HG02981 (cell line): ENCODE measurements around the gene NPIPB6.
"Not testable (repeated sequence)": the region's sequence is repeated elsewhere in the genome, so short reads cannot be mapped to it uniquely, and the experiment has no call there.

Experiments
- ATAC-seq: cut with Tn5 transposase; IDR thresholded peaks from one replicate; pipeline ENCODE4 v1.9.1; 2021; ENCODE audit warnings: mild to moderate bottlenecking, moderate library complexity; ENCODE audit not compliant: unreplicated experiment

NPIPB6 gene

DNA sequence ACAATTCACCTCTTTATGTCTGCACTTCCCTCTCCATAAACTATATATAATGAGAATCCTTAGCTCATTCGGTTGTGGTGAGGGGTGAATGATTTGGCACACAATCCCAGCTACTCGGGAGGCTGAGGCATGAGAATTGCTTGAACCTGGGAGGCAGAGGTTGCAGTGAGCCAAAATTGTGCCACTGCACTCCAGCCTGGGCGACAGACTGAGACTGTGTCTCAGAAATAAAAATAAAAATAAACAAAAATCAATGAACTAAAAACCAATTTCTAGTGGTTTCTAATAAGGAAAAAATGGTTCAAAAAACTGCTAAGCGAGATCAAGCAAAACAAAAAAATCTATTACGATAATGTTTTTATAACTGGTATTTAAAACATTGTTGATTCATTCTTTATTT, at the start of gene NPIPB6:
TSS of gene NPIPB6 (minus strand) at position 101 of the 400 bp plus-strand sequence. CDS start 686 bp downstream, outside the sequence.
- not testable (repeated sequence) for ATAC-seq

DNA sequence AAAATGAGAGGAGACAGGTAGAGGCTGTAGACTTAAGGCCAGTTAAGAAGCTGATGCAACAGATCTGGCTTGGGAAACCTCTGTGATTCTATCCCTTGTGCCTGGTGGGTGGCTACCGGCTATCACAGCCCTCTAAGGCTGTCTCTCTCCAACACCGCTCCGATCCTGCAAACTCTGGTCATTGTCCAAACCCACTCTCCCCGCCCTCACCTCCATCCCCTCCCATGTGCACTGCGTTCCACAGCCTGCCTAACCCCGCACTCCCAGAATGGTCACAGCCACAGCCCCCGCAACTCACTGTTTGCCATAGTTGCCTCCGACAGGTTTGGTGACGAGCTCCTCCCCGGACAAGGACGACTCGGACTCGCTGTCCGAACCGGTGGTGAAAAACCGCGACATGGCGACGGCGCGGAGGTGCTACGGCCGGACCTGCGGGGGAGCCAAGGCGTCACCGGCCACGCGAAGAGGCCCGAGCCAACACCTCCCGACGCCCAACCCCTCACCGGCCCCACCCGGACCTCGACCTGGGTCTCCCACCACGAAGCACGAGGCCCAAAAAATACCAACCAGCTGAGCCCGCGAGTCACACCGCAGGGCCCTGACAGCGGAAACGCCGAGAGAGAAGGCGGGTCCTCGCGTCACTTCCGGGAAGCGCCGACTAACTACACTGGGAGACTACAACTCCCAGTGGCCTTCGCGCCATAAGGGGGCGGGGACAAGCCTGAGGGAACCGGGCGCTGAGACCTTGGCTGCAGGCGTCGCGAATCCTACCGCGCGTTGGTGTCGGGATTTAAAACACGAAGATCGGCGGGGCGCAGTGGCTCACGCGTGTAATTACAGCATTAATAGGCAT, 40.1 kb upstream of the NPIPB6 start, which contains the start of gene EIF3CL:
TSS of gene EIF3CL (minus strand) at position 622 of the 853 bp plus-strand sequence. CDS start at position 399, 223 bp downstream.
- ATAC-seq = peak; percentile 99

DNA sequence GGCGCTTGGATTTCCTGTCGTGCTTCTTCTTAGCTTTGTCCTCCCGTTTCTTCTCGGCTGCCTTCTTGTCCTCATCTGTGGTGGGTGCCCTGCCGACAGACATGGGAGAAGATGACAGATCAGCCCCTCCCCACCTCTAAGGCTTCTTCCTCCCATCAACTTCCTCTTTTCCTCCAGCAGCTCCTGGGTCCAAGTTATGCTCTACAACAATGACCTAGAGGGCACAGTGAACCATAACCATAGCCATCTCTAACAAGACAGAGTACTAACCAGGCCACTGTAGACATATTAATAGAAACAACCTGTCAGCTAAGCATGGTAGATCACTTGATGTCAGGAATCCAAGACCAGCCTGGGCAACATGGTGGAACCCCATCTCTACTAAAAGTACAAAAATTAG, 28.7 kb upstream of the NPIPB6 start:
- not testable (repeated sequence) for ATAC-seq

DNA sequence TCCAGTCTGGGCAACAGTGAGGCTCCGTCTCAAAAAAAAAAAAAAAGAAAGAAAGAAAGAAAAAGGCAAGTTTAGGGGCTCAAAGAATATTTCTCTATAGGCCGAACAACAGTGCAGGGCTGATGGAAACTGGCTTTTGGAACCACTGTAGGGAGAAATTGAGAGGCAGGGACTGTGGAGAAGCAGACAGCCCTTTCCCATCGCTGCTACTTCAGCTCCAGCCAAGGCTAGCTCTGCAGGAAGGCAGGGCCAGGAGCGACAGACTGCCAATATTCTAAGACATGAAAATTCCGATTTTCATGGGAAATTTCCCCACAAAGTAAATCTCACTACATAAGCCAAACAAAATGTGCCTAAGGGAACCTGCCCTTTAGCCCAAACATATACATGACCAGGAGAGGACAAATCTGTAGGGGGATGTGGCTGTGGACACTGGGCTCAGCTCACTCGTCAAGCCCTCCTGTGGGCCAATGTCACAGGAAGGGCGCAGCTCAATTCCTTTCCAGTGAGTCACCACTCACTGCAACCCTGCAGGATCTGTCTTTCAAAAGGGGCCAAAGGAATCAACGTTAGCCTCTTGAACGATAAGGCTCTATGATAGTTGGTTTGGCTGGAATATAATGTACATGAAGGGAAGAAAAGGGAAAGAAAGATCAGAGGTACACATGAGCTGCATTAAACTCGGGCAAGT, 19.0 kb upstream of the NPIPB6 start:
- not testable (repeated sequence) for ATAC-seq

DNA sequence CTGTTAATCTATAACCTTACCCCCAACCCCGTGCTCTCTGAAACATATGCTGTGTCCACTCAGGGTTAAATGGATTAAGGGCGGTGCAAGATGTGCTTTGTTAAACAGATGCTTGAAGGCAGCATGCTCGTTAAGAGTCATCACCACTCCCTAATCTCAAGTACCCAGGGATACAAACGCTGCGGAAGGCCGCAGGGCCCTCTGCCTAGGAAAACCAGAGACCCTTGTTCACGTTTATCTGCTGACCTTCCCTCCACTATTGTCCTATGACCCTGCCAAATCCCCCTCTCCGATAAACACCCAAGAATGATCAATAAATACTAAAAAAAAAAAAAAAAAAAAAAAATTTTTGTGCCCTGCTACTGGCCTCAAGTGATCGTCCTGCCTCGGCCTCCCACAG, 14.5 kb upstream of the NPIPB6 start:
- not testable (repeated sequence) for ATAC-seq

DNA sequence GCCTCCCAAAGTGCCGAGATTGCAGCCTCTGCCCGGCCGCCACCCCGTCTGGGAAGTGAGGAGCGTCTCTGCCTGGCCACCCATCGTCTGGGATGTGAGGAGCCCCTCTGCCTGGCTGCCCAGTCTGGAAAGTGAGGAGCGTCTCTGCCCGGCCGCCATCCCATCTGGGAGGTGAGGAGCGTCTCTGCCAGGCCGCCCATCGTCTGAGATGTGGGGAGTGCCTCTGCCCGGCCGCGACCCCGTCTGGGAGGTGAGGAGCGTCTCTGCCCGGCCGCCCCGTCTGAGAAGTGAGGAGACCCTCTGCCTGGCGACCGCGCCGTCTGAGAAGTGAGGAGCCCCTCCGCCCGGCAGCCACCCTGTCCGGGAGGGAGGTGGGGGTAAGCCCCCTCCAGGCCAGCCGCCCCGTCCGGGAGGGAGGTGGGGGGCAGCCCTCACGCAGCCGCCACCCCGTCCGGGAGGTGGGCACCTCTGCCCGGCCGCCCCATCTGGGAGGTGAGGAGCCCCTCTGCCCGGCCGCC, 13.9 kb upstream of the NPIPB6 start:
- not testable (repeated sequence) for ATAC-seq

DNA sequence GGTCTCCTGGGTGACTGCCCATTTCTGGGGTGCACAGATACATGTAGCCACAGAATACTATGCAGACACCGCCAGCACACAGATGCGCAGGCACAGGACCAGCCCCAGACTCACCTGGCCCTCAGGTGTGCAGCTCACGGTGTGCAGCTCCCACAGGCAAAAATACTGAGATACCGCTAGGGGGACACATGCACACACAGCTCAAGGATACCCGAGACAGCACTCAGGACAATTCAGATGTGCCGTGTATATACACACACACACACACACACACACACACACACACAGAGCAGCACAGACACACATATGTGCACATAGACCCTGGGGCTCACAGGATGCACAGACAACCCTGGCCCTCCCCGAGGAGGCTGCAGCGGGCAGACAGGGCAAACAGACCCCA, 11.8 kb upstream of the NPIPB6 start:
- ATAC-seq = not testable (repeated sequence)

DNA sequence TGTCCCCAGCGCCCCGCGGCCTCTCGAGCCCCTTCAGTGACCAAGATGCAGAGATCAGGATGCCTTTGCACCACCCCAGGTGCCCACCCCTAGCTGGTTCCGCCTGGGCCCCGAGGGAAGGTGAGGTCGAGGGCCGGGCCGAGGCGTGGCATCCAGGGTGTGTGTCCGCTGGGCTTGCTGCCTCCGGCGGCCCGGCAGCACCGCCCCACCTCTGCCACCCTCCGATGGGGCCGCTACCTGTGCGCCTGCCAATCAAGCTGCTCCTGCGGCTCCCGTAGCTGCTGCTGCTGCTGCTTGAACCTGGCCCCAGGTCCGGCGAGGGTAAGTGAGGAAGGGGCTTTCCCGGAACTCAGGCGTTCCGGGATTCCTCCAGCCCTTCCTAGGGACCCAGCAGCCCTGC, 11.0 kb upstream of the NPIPB6 start:
- not testable (repeated sequence) for ATAC-seq

DNA sequence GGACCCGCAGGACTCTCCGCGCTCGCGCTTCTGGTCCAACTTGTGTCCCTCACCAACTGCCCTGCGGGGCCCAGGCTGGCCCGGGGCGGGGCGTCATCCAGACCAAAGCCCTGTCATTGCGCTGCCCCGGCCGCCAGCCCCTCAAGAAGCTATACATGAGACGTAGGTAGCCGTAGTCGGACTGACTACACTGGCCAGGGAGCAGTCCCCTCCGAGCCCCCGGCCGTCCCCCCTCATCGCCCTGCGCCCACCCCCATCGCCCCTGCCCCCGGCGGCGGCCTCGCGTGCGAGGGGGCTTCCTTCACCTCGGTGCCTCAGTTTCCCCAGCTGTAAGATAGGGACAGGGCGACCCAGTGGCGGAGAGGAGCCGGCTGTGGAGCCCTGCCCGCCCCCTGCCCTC, 4.6 kb upstream of the NPIPB6 start:
- not testable (repeated sequence) for ATAC-seq

DNA sequence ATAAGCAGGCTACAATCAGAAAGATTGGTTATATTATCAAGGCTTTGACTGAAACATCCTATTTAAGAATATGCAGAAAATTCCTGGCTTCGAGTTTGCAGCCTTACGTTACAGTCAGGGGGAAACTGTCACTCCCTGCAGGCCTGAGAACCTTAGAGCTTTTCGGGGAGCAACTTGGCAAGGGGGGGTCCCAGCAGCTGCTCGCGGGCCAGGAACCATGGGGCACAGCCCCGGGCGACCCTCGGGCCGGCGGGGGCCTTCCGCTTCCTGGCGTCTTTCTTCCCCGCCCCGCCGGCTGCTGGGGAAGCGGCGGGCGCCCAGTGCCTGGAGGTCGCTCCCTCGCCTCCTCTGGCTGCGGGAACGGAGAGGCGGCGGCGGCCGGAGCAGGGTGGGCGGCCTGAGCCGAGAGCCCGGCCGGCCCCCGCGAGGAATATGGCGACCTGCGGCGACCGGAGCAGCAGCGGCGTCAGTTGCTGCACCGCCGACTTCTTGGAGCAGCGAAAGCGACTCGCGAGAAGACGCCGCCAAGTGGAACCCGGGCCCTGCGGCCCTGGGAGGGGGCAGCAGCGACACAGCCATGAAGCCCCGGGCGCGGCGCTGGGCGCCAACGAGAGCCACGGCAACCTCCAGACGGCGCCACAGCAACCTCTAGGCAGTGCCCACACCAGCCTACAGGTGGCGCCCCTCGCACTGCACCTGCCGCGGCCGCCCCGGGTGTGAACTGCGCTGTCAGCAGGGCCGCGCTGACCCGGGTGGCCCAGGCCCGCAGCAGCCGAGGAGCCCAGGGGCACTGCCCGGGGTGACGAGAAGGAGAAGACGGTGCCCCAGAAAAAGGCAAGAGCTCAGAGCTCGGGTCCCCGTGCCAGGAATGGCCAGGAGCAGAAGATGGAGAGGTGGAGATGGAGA, 1.2 kb upstream of the NPIPB6 start:
- ATAC-seq = peak; percentile 94

DNA sequence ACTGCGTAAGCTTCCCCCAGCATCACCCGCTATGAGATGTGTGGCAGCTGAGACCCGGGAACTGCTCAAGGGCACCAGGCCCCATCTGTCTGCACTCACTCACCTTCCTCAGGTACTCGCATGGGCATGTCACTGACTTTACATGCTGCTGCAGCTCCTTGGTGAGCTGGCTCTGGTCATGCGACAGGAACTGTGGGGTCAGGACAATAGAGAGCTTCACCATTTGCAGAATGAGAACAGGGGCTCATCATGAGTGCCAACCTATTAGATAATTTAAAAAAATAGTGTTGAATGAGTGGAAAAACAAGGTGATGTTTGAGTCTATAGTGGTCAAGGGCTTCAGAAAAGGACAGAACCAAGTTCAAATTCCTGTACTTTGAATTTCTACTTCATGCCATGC, 708 bp downstream of the NPIPB6 start:
- ATAC-seq = not testable (repeated sequence)

DNA sequence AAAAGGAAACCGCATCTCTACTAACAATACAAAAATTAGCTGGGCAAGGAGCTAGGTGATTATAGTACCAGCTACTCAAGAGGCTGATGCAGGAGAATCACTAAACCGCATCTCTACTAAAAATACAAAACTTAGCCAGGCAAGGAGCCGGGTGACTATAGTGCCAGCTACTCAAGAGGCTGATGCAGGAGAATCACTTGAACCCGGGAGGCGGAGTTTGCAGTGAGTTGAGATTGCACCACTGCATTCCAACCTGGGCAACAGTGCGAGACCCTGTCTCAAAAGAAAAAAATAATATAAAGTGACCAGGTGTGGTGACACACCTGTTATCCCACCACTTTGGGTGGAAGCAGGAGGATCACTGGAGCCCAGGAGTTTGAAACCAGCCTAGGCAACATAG, 25.1 kb downstream of the NPIPB6 start:
- ATAC-seq = not testable (repeated sequence)

DNA sequence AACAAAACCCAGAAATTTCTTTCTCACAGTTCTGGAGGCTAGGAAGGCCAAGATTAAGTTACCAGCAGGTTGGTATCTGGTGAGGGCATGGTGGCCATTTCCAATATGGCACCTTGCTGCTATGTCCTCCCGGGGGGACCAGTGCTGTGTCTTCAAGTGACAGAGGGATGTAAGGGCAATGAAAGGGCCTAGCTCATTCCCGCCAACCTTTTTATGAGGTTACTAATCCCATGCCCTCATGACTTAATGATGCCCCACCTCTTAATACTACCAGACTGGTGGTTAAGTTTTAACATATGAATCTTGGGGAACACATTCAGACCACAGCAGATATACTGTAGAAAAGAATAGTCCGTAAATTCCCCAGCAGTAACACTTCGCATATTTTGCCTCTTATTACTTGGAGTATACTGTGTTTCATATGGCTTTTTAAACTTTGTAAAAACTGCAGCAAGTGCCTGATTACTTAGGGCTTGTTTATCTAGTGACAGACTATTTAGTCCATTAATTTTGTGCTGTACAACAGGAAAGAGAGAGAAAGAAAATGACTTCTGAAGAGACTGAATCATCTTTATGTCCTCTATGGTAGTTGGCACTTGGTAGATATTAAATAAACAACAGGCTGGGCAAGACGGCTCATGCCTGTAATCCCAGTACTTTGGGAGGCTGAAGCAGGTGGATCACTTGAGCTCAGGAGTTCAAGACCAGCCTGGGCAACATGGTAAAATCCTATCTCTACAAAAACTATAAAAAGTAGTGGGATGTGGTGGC, 26.2 kb downstream of the NPIPB6 start:
- ATAC-seq = not testable (repeated sequence)

DNA sequence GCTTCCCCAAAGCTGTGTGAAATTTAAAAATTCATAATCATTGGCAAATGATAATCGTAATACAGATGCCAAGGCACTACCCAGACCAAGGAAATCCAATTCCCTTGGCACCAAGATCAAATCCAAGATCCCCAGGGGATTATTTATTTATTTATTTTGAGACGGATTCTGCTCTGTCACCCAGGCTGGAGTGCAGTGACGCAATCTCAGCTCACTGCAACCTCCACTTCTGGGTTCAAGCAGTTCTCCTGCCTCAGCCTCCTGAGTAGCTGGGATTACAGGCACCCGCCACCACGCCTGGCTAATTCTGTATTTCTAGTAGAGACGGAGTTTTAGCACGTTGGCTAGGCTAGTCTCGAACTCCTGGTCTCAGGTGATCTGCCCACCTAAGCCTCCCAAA, 27.6 kb downstream of the NPIPB6 start:
- not testable (repeated sequence) for ATAC-seq

DNA sequence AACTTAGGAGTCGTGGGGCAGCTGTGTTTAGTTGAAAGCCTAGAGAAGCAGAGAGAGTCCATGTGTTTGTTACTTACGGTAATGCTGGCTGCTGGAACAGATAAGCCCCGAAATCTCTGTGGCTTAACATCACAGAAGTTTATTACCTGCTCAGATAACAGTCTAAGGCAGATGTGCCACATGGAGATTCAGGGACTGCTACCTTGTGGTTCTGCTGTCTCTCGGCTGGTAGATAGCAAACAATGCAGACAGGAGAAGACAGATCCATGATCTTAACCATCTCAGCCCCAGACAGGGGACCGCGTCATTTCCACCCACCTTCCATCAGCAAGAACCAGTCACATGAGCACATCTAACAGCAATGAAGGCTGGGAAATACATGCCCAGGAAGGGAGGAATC, 30.7 kb downstream of the NPIPB6 start:
- ATAC-seq = not testable (repeated sequence)

DNA sequence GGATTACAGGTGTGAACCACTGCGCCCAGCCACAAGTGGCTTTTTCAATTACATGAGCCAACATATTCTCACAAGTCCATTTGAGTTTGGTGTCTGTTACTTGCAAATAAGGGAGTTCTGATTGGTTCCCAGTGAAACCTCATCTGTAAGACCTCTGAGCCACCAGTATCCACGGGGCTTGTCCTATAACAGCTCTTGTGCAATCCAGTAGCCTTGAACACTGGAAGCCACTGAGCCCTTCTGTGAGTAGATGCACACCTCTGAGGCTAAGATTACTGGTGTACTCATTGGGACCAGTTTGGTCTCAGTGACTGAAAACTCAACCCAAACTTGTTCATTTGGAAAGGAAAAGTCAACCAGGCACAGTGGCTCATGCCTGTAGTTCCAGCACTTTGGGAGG, 32.3 kb downstream of the NPIPB6 start:
- ATAC-seq = not testable (repeated sequence)

DNA sequence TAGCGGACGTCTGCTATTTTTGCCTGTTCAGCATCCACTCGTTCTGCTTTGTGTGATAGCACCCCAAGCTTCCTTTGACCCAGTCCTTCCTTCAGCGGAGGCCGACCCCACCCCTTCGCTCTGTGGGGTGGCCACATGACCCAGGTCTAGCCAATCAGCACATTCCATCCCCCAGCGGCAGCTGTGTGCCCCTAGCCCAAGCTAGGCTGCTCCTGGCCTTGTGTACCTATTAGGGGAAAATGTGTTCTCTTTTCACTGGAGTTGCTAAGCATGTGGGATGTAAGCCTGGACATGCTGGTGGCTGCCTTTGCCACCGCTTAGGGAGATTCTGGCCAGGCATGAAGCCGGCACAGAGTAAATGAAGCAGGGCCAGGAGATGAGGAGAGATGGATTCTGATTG, 33.1 kb downstream of the NPIPB6 start:
- ATAC-seq = not testable (repeated sequence)

DNA sequence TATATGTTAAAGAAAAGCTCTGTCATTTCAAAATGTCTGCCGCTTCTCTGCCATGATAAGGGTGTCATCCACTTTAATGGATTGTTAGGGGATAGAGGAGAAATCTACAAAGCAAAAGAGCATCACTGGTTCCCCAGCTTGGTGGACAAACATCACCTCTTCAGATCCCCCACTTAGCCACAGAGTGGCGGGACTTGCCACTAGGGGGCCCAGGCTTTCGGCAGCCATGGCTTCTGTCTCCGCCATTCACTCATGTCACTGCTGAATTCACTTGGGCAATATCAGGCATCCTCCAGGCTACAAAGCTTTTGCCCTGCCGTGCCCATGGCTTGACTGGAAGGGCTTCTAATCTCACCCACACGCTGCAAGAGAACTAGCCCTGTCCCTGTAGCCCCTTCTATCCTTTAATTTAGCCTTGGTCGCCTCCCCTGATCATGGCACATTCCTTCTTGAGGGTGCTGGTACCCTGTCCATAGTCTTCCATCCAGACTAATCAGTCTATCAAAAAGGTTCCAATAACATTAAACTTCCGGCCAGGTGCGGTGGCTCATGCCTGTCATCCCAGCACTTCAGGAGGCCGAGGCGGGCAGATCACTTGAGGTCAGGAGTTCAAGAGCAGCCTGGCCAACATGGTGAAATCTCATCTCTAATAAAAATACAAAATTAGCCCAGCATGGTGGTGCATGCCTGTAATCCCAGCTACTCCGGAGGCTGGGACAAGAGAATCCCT, 36.3 kb downstream of the NPIPB6 start:
- no peak for ATAC-seq

DNA sequence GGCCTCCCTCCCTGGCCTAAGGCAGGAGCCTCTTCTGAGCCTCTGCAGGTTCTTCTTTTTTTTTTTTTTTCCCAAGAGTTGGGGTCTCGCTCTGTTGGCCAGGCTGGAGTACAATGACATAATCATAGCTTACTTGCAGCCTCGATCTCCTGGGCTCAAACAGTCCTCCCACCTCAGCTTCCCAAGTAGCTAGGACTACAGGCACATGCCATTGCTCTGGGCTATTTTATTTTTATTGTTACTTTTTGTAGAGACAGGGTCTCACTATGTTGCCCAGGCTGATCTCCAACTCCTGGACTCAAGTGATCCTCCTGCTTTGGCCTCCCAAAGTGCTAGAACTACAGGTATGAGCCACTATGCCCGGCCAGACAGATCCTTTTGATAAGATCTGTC, 38.4 kb downstream of the NPIPB6 start:
- ATAC-seq = no peak
